Measurements from ENCODE around the gene POLG.
A peak's percentile ranks its signal among the peaks of the same experiment; 100 is the strongest.

Gene POLG

GRCh38 chr15:89359471-89360293 lies 25.1 kb upstream of the POLG start:
- H3K27ac ChIP-seq = no peak overlapping the region
- no peaks in the 10 kb centered on the region for H3K36me3 ChIP-seq
- no peak for DNase-seq
- H3K4me1 ChIP-seq = peaks cover 0 to 29% (median 16%) of the 10 kb centered on the region in 4 donors
- H3K4me3 ChIP-seq = no peak overlapping the region
- H3K27me3 ChIP-seq = peaks cover 4 to 100% of the 10 kb centered on the region in 2 donors
- intact Hi-C loops (cut with DNase I; ENCODE audit: low total_unique reads) = loop anchor here (2.0 kb wide), 1 partner anchor 69 kb away; no protein-coding TSS in a partner anchor
- no peaks in the 10 kb centered on the region for H3K9me3 ChIP-seq
- TF ChIP-seq, protein P1, sequence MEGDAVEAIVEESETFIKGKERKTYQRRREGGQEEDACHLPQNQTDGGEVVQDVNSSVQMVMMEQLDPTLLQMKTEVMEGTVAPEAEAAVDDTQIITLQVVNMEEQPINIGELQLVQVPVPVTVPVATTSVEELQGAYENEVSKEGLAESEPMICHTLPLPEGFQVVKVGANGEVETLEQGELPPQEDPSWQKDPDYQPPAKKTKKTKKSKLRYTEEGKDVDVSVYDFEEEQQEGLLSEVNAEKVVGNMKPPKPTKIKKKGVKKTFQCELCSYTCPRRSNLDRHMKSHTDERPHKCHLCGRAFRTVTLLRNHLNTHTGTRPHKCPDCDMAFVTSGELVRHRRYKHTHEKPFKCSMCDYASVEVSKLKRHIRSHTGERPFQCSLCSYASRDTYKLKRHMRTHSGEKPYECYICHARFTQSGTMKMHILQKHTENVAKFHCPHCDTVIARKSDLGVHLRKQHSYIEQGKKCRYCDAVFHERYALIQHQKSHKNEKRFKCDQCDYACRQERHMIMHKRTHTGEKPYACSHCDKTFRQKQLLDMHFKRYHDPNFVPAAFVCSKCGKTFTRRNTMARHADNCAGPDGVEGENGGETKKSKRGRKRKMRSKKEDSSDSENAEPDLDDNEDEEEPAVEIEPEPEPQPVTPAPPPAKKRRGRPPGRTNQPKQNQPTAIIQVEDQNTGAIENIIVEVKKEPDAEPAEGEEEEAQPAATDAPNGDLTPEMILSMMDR (IDR thresholded peaks at IDR 0.05) = no peak

GRCh38 chr15:89358755-89359439 lies 24.3 kb upstream of the POLG start:
- H3K27me3 ChIP-seq = peaks cover 4 to 99% of the 10 kb centered on the region in 2 donors
- no peak overlapping the region for H3K27ac ChIP-seq
- peaks cover 0 to 29% (median 16%) of the 10 kb centered on the region in 4 donors for H3K4me1 ChIP-seq
- no peaks in the 10 kb centered on the region for H3K36me3 ChIP-seq
- intact Hi-C loops (cut with DNase I; ENCODE audit: low total_unique reads) = loop anchor here (2.0 kb wide), 1 partner anchor 70 kb away; no protein-coding TSS in a partner anchor
- peak overlapping the region; percentile 36 to 44 for H3K4me3 ChIP-seq
- no peaks in the 10 kb centered on the region for H3K9me3 ChIP-seq
- TF ChIP-seq, protein P1 (IDR thresholded peaks at IDR 0.05) = peak; percentile 96 to 99
- DNase-seq = peak; percentile 51 to 81

- intact Hi-C loops (cut with DNase I; ENCODE audit: low total_unique reads) = loop anchor here (2.0 kb wide), 1 partner anchor 70 kb away; no protein-coding TSS in a partner anchor
- H3K27me3 ChIP-seq = peaks cover 4 to 99% of the 10 kb centered on the region in 2 donors
- peak overlapping the region; percentile 36 to 44 for H3K4me3 ChIP-seq
- no peak for DNase-seq
- TF ChIP-seq, protein P1 (IDR thresholded peaks at IDR 0.05) = no peak
- no peak overlapping the region for H3K27ac ChIP-seq
- H3K9me3 ChIP-seq = no peaks in the 10 kb centered on the region
- peaks cover 0 to 29% (median 16%) of the 10 kb centered on the region in 4 donors for H3K4me1 ChIP-seq
- no peaks in the 10 kb centered on the region for H3K36me3 ChIP-seq
Measured at GRCh38 chr15:89358435-89358754, 23.8 kb upstream of the POLG start.

DNA sequence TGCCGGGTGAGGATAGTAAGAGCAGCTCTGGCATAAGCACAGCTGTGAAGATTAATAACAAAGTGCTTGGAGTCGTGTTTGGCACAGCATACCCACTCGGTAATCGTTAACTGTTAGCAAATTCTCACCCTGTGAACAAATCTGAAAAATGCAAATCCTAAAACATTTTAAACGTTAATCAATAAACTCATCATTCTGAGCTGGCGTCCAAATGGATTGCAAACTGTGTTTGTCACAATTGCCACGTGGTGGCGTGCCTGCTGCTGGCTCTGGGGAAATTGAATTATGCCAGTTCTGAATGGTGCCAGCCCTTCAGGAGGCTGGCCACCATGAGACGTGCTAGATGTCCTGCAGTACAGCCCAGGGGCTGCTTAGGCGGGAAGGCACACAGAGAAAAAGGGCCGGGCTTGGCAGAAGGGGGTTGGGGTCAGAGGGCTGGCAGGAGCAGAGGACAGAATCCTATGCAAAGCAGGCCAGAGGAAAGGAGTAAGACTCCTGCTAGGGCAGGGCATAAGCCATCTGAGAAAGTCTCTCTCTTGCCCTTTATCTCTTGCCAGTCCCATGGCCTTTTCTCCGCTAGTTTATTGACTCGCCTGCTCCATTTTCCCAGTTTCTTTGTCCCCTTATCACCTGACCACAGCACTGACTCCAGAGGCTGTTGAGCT lies 22.1 kb upstream of the POLG start:
- TF ChIP-seq, protein P1 (IDR thresholded peaks at IDR 0.05) = no peak
- H3K4me1 ChIP-seq = peaks cover 0 to 20% (median 7%) of the 10 kb centered on the region in 4 donors
- no peak for DNase-seq
- no peak overlapping the region for H3K4me3 ChIP-seq
- H3K36me3 ChIP-seq = no peaks in the 10 kb centered on the region
- intact Hi-C loops (cut with DNase I; ENCODE audit: low total_unique reads) = no loop called here
- H3K9me3 ChIP-seq = no peaks in the 10 kb centered on the region
- peaks cover 4 to 92% of the 10 kb centered on the region in 2 donors for H3K27me3 ChIP-seq
- no peak overlapping the region for H3K27ac ChIP-seq

- DNase-seq = no peak
- Histone ChIP-seq H3K27me3 (peaks cover 0 to 80% of the 10 kb centered on the region in 2 donors), H3K36me3 (no peaks in the 10 kb centered on the region), H3K9me3 (no peaks in the 10 kb centered on the region), H3K27ac (no peak overlapping the region), H3K4me3 (no peak overlapping the region), H3K4me1 (peaks cover 0 to 8% (median 3%) of the 10 kb centered on the region in 4 donors)
- intact Hi-C loops (cut with DNase I; ENCODE audit: low total_unique reads) = no loop called here
- TF ChIP-seq, protein P1 (IDR thresholded peaks at IDR 0.05) = no peak
Measured at GRCh38 chr15:89353991-89354390, 19.4 kb upstream of the POLG start.

Data from tibial artery (tissue), 4 donors.